ENCODE results near the gene ACP5.

The ACP5 gene

DNA sequence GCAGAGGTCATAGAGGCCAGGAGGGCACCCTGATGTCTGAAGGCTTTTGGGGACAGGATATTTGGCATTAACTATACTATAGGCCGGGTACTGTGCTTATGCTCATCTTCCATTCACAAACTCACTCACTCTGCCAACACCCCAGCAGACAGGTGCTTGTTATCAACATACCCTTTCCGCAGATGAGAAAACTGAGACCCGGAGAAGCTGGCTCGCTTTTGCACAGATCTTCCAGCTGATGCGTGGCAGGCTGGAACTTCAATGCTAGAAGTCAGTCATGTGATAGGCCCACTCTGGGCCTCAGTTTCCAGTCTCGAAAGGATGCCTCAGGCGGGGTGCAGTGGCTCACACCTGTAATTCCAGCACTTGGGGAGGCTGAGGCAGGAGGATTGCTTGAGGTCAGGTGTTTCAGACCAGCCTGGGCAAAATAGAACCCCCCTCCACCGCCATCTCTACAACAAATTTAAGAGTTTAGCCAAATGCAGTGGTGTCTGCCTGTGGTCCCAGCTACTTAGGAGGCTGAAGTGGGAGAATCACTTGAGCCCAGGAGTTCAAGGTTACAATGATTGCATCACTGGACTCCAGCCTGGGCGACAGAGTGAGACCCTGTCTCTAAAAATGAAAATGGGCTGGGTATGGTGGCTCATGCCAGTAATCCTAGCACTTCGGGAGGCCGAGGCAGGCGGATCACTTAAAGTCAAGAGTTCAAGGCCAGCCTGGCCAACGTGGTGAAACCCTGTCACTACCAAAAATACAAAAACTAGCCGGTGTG, 29.3 kb downstream of the ACP5 start:
- no peak for DNase-seq (ENCODE audit: low spot score)

DNA sequence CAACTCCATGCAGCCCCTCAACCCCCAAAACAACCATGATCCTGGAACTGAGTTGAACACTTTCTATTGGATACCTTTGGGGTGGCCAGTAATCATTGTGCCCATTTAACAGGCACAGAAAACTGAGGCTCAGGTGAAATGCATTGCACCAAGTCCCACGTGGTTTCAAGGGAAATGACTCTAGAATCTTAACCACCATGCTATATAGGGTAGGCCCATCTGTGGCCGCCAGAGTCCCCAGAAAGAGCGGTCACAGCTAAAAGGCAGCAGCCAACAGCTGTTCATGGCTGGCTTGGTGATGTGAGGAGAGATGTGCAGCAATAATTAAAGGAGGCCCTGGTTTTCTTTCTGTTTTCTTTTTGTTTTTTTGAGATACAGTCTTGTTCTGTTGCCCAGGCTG, 36.2 kb downstream of the ACP5 start:
- DNase-seq (ENCODE audit: low spot score), result no peak

DNA sequence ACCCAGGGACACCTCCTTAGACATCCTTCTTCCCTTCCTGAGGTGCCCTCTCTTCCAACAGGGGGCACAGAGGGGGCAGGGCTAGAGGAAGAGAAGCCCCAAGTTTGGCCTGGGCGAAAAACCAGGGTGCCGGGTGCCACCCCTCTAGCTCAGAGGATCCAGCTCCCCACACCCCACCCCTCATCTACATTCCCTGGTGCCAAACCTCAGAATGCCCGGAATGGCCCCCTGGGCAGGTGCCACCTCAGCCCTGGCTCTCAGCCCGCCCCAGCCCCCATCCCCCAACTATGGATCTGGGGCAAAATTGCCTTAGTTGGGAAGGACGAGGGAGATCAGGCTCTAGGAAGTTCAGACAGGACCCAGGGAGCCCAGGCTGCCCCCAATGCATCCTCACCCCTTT, 36.8 kb downstream of the ACP5 start:
- DNase-seq (ENCODE audit: low spot score), result no peak

DNA sequence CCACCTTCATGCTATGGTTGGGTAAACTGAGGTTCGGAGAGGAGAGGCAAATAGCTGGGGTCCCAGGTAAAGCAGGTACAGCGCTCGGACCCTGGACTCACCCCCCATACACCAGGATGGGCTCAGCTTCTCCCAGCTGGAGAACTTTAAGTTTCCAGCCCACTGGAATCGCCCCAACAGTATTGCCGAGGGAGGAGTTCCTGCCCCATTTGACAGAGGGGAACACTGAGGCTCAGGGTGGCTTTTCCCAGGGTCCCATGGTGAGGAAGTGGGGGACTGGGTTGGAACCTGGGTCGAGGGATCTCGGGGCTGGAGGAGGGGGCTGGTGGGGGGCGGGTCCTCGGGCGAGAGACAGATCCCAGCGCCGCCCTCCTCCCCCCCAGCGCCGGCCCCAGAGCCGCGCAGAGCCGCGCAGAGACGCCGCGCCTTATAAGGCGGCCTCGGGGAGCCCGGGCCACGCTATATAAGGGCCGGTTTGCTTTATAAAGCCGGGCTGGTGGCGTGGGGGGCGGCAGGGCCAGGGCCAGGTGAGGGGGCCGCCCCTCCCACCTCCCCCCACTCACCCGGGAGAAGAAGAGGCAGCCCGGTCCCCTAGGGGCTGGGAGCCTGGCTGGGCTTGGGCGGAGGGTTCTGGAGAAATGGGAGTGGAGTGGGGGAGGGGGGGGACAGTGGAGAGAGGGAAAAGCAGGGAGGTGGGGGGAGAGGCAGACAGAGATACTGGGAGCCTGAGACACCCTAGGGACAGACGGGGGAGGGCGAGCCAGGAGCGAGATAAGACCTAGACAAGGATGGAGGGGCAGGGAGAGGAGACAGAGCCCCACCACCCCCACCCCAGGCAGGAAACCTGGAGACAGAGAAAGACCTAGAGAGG, 37.7 kb downstream of the ACP5 start:
- no peak for DNase-seq (ENCODE audit: low spot score)

DNA sequence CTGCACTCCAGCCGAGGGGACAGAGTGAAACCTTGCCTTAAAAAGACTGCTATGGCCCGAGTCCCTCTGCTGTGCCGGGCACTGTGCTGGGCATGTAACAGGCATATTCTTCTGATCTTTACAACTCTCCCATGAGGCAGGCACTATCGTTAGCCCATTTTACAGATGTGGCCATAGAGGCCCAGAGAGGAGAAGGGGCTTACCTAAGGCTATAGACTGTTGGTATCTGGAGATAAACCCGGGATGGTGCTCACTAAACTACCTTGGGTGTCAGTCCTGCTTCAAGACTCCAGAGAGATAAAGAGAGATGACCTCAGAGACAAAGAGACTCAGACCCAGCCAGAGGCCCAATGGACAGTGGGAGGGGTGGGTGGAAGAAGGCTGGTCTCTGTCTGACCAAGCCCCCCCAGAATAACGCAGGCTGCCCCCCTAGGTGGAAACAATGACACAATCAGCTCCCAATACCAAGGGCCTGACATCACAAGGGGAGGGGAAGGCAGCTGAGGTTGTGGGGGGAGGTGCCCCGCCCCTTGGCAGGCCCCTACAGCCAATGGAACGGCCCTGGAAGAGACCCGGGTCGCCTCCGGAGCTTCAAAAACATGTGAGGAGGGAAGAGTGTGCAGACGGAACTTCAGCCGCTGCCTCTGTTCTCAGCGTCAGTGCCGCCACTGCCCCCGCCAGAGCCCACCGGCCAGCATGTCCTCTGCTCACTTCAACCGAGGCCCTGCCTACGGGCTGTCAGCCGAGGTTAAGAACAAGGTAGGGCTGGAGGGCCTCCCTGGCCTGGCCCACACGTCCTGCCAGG, 39.0 kb downstream of the ACP5 start, which contains the start of gene CNN1:
CNN1 (plus strand) TSS at position 620 of the 805 bp plus-strand sequence; CDS start at position 697, 77 bp downstream.
- no peak for DNase-seq (ENCODE audit: low spot score)

DNA sequence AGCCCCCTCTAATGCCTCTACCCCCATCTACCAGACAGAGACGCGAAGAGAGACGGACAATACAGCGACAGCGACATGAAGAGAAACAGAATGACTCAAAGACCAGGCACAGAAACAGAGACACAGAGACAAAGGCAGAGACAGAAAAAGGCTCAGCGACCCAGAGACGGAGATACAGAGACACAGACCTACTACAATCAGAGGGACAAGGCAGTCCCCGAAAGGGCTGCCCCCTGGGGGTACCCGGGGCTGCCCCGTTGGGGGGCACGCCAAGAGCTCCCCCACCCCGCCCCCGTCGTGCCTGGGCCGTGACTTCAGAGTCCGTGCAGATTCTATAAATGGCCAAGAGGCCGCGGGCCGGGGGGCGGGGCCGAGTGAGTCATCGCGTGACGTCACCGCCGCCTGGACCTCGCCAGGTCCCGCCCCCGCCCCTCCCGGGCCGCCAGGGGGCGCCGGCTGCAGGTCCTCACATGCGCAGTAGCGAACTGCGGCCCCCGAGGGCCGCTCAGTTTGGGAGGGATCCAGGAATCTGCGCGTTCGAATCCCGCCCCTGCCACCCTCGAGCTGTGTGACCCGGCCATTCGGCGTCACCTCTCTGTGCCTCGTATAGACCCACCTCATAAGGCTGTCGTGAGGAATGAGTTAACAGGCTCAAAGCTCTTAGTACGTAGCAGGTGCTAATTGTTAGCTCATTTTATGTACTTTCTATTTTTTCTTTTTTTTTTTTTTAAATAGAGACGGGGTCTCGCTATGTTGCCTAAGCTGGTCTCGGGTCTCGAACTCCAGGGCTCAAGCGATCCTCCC, 41.5 kb downstream of the ACP5 start:
- peak; percentile 72 for DNase-seq (ENCODE audit: low spot score)

DNA sequence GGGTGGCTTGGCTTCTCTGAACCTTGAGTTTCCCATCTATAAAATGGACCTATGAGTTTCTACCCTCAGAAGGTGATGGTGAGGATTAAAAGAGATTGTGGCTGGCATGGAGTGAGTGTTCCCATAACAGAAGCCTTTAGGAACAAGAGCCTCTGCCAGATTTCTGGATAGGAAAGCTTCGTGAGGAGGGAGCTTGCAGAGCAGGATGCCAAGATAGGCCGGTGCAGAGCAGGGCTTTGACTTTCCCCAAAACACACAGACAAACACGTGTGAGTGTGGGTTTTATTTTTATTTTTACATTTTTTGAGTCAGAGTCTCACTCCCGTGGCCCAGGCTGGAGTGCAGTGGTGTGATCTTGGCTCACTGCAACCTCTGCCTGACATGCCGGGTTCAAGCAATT, 42.5 kb downstream of the ACP5 start:
- DNase-seq (ENCODE audit: low spot score), result no peak

DNA sequence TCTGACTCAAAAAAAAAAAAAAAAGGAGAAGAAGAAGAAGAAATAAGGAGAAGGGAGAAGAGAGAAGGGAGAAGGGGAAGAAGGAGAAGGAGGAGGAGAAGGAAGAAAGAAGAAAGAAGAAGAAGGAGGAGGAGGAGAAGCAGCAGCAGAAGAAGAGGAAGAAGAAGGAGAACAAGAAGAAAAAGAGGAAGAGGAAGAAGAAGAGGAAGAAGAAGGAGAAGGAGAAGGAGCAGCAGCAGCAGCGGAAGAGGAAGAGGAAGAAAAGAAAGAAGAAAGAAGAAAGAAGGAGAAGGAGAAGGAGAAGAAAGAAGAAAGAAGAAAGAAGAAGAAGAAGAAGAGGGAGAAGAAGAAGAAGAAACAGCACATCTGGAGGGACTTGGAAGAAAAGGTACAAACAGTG, 42.9 kb downstream of the ACP5 start:
- no peak for DNase-seq (ENCODE audit: low spot score)

DNA sequence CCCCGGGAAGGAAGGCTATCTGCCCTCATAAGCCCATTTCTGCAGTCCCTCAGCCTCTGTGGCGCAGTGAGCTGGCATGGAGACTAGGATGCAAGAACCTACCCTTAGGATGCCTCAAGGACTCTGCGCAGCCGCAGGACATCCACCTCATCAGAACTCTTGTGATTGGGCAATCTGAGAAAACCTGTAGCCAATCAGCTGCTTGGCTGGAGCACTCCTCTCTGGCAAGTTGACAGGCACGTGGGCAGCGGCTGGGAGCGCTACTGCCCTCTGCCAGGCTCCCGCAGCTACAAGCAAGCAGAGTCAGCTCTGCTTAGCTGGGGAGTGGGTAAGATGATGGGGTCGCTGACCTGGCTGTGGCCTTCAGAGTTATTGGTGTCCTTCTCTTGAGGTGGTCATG, 47.0 kb downstream of the ACP5 start:
- DNase-seq (ENCODE audit: low spot score), result no peak

DNA sequence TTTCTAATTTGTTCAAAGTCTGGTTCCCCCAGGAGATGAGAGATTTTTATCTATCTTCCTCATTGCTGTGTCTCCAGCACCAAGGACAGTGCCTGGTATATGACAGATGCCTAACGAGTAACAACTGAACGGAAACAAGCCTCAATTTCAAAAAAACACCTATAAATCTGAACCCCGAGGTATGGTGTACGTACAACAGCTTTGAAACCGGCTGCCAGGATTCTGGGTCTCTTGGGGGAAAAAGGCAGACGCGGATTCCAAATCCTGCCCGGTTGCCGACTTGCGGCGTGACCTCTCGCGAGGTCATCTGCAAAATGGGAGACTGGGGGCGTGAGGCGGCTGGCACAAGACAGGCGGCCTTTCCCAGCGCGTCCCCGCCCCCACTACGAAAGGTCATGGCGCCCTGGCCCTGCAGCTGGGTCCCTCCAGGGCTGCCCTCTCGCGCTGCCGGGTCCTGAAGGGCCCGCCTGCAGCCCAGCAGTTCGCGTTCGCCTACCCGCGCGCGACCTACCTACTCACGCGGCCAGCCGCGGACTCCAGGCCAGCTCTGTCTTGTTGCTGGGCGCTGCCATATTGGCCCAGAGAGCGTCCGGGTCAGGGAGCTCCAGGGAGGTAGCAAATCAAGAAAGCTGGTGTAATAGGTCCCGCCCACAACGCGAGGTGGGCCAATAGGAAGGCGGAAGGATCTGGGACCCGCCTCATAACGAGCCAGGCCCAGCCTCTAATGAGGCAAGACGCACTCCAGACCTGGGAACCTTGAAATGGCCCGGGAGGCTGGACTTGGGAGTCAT, 48.7 kb downstream of the ACP5 start, which contains the start of gene ECSIT:
ECSIT (minus strand) TSS at position 584 of the 791 bp plus-strand sequence. CDS start 9,964 bp downstream, outside the sequence.
- DNase-seq (ENCODE audit: low spot score), result peak; percentile 93
